Right lobe of liver (tissue), 4 donors: ENCODE measurements around the gene PON1.

ENCODE experiments used
- CTCF ChIP-seq, 4 donors: fragments of 200-600 bp in 3 of 4; fragments of 450-650 bp in 1 of 4; IDR thresholded peaks; one replicate each; pipeline versions ENCODE4 v1.5.1 to v1.8.0; 2016 to 2022; ENCODE audit warnings: antibody characterized with exemption in 4 of 4, mild to moderate bottlenecking in 2 of 4
- POLR2A ChIP-seq: fragments of 450-650 bp; IDR thresholded peaks from one replicate; pipeline ENCODE4 v1.6.1; 2017; ENCODE audit warnings: antibody characterized with exemption, mild to moderate bottlenecking
- donor health status: DM: no; HTN: no; CAD: no.
- donor health status: DM: no; HTN: no; CAD: no.
- donor health status: DM: no; HTN: yes; CAD: no.

GRCh38 chr7:95250571-95250970 is 73.8 kb downstream of the PON1 start:
- TF ChIP-seq CTCF (IDR thresholded peaks at IDR 0.05) (no peak), POLR2A (no peak)
